Epithelial cell of esophagus (primary cell): ENCODE data around the gene POU2F1.

Experiments
- DNase-seq: peaks from one replicate; pipeline ENCODE4 v3.0.0; 2010; ENCODE audit warnings: low read depth
- H3K4me3 ChIP-seq: 2 replicates; pipeline ENCODE4 v1.5.1; 2011; ENCODE audit warnings: mild to moderate bottlenecking, low read length, control low read depth
- TF ChIP-seq, protein P1 (sequence below): IDR thresholded peaks from 2 replicates; pipeline ENCODE4 v1.5.1; 2011; ENCODE audit warnings: low read depth, mild to moderate bottlenecking, low read length, control low read depth, inconsistent platforms; ENCODE audit not compliant: insufficient read depth; ENCODE audit errors: missing control alignments

The POU2F1 gene

DNA sequence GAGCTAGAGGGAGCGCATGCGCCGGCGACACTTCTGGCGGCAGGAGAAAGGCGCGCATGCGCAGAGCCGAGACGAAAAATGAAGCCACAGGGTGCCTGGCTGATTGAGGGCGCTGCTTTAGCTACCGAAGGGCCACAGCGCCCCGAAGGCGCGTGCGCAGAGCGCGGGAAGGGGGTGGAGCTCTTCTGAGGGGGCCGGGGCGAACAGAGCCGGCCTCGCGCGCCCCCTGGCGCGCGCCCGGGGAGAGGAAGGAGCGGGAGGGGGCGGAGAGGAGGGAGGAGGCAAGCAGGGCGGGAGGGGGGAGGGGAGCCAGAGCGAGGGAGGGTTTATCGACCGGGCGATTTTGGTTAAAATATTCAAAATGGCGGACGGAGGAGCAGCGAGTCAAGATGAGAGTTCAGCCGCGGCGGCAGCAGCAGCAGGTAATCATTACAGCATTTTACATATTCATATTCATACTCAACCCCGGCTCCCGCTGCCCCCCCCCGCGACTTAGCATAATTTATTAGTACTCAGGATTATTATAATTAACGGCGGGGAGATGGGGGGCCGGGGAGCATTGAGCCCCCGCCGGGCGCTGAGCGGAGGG is at the start of gene POU2F1:
TSS of gene POU2F1 (plus strand) at position 350 of the 589 bp plus-strand sequence. CDS start at position 362, 12 bp downstream.
- peak within 1 kb of the TSS; percentile 61 for H3K4me3 ChIP-seq
- TF ChIP-seq, protein P1, sequence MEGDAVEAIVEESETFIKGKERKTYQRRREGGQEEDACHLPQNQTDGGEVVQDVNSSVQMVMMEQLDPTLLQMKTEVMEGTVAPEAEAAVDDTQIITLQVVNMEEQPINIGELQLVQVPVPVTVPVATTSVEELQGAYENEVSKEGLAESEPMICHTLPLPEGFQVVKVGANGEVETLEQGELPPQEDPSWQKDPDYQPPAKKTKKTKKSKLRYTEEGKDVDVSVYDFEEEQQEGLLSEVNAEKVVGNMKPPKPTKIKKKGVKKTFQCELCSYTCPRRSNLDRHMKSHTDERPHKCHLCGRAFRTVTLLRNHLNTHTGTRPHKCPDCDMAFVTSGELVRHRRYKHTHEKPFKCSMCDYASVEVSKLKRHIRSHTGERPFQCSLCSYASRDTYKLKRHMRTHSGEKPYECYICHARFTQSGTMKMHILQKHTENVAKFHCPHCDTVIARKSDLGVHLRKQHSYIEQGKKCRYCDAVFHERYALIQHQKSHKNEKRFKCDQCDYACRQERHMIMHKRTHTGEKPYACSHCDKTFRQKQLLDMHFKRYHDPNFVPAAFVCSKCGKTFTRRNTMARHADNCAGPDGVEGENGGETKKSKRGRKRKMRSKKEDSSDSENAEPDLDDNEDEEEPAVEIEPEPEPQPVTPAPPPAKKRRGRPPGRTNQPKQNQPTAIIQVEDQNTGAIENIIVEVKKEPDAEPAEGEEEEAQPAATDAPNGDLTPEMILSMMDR, result peak; percentile 56
- peak; percentile 97 for DNase-seq

DNA sequence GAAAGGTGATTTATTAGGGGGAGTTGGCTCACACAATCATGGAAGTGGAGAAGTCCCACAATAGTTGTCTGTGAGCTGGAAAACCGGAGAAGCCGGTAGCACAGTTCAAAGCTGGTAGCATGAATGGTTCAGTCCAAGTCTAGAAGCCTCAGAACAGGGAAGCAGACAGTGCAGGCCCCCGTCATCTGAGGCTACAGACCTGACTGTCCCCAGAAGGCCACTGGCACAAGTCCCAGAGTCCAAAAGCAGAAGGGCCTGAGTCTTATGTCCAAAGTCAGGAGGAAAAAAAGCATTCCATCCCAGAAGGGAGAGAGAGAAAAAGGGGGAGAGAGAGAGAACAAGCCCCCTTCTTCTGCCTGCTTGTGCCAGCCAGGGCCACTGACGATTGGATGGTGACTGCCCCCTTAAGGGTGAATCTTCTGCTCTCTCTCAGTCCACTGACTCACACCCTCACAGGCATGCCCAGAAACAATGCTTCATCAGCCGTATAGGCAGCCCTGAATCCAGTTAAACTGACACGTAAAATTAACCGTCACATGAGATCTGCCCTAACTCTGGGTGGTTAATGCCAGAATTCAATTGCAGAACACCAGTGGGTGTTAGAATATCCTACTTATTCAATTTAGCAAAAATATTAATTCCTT is 49.3 kb upstream of the POU2F1 start:
- peak; percentile 81 for DNase-seq
- TF ChIP-seq, protein P1, result no peak

DNA sequence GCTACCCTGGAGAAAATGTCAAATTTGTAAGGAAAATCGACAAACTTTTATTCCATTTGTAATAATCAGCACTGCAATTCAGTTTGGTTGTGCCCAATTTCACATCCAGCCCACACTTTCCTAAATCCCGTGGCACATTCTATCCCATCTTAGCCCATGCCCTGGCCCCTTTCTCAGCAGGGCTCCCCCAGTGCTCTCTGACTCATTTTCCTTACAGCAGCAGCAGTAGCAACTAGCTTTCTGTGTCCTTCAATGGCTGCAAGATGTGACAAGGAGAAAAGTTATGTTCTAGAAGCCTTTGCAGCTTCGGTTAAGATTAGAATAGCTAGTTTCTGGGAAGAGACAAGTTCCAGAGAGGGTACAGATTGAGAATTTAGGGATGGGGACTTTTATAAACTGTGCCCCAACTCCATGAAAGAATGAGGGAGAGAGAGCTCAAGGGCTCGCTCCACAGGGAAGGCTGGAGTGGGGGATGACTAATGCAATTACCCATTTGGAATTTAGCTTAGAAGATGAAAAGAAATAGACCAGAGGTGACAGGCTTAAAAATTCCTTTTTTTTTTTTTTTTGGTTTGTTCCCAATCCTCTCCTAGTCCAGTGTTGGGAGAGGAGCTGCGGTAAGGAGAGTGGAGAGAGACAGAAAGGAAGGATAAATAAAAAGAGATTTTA is 47.0 kb upstream of the POU2F1 start:
- H3K4me3 ChIP-seq, result no peak overlapping the region
- TF ChIP-seq, protein P1, result no peak
- DNase-seq, result peak; percentile 36

More for the DNA sequence above, 49.3 kb upstream of the POU2F1 start:
- H3K4me3 ChIP-seq, result no peak overlapping the region

DNA sequence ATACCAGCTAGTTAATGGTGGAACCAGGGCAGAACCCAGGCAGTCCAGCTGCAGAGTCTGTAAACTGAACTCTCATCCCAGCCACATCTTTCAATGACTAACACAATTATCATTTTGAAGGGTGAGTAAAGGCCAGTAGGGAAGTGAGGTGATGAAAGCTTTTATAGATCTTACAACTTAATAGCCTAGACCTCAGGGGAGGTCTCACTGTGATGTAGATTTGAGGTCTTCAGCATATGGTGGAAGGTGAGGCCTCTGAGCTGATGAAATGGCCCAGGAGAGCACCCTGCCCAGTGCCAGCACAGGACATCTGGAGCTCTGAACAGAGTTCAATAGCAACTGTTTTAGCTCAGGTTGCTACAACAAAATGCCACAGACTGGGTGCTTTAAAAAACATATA is 44.8 kb upstream of the POU2F1 start:
- DNase-seq, result peak; percentile 65
- H3K4me3 ChIP-seq, result no peak overlapping the region
- TF ChIP-seq, protein P1, result no peak

DNA sequence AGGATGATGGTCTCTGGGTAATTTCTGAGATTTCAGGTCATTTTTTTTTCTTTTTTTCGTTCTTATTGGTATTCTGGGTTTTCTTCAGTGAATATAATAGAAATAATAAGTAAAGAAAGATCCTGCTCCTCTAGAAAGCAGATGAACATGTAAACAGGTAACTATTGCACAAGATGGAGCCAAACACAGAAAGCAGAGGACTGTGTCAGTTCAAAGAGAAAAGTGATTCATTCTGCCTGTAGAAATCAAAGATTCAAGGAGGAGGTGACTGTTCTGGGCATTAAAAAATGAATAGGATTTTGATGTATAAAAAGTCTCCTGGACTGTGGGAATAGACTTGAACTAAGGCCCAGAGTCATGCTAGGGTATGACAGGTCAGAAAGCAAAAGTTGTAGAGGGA is 41.9 kb upstream of the POU2F1 start:
- TF ChIP-seq, protein P1, result no peak
- H3K4me3 ChIP-seq, result no peak overlapping the region
- peak; percentile 65 for DNase-seq

DNA sequence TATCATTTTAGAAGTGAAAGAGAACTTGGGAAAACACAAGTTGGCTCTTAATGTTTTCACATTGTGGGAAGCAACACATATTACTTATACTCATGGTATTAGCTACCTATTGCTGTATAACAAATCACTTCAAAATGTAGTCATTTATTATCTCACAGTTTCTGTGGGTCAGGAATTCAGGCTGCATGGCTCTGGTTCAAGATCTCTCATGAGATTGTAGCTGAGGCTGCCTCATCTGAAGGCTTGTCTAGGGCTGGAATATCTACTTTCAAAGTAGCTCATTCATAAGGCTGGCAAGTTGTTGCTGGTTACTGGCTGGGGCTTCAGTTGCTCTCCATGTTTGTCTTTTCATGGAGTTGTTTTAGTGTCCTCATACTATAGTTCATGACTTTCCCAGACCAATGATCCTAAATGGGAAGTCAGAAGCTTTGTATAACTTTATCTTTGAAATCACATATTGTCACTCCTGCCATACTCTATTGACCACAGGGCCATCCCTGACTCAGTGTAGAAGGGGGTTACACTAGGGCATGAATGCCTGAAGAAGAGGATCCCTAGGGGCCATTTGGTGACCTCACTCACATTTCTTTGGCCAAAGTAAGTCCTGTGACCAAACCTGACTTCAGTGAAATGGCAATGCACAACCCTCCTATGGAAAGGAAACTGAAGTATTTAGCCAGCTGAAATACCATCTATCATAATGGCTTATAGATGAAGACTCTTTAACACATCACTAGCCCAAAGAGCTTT is 37.9 kb upstream of the POU2F1 start:
- no peak overlapping the region for H3K4me3 ChIP-seq
- TF ChIP-seq, protein P1, result no peak
- no peak for DNase-seq
